GM23248 (cell line): ENCODE data around the gene PANK4. TPM values are rescaled to one million over a fixed set of nuclear protein-coding genes. Genes with fewer than 3 reads are reported as not detected.

Experiments
- DNase-seq: peaks from one replicate; pipeline ENCODE4 v3.0.0-alpha.2; 2015
- H2AFZ ChIP-seq: fragments of 200-600 bp; sonication (generic); 2 replicates; pipeline ENCODE4 v1.6.1; 2016; ENCODE audit warnings: antibody characterized with exemption
- H3F3A ChIP-seq: fragments of 200-600 bp; sonication (generic); 2 replicates; pipeline ENCODE4 v1.6.1; 2016; ENCODE audit warnings: mild to moderate bottlenecking, antibody characterized with exemption, mixed run types; ENCODE audit not compliant: insufficient read depth
- H3K27ac ChIP-seq: fragments of 200-600 bp; sonication (generic); 2 replicates; pipeline ENCODE4 v1.5.1; 2016; ENCODE audit warnings: mild to moderate bottlenecking
- H3K27me3 ChIP-seq: fragments of 200-600 bp; sonication (generic); replicated peaks from 2 replicates; pipeline ENCODE4 v1.6.1; 2016; ENCODE audit warnings: mild to moderate bottlenecking; ENCODE audit not compliant: insufficient read depth
- H3K36me3 ChIP-seq: fragments of 200-600 bp; sonication (generic); 2 replicates; pipeline ENCODE4 v1.6.1; 2016; ENCODE audit warnings: low read depth, mild to moderate bottlenecking
- H3K4me1 ChIP-seq: fragments of 200-600 bp; sonication (generic); 2 replicates; pipeline ENCODE4 v1.6.1; 2016; ENCODE audit warnings: mild to moderate bottlenecking; ENCODE audit not compliant: insufficient read depth
- H3K4me2 ChIP-seq: fragments of 200-600 bp; sonication (generic); one replicate; pipeline ENCODE4 v1.6.1; 2016; ENCODE audit warnings: mild to moderate bottlenecking; ENCODE audit not compliant: unreplicated experiment
- H3K4me3 ChIP-seq: fragments of 200-600 bp; sonication (generic); 2 replicates; pipeline ENCODE4 v1.5.1; 2016; ENCODE audit warnings: mild to moderate bottlenecking
- H3K79me2 ChIP-seq: fragments of 200-600 bp; sonication (generic); 2 replicates; pipeline ENCODE4 v1.6.1; 2016; ENCODE audit warnings: mild to moderate bottlenecking; ENCODE audit not compliant: insufficient read depth
- H3K9ac ChIP-seq: fragments of 200-600 bp; sonication (generic); 2 replicates; pipeline ENCODE4 v1.6.1; 2016; ENCODE audit warnings: mild to moderate bottlenecking
- H3K9me2 ChIP-seq: fragments of 200-600 bp; sonication (generic); 2 replicates; pipeline ENCODE4 v1.6.1; 2016; ENCODE audit warnings: mixed run types, mild to moderate bottlenecking, moderate library complexity; ENCODE audit not compliant: insufficient read depth
- H3K9me3 ChIP-seq: fragments of 200-600 bp; sonication (generic); one replicate; pipeline ENCODE4 v1.6.1; 2017; ENCODE audit warnings: low read depth
- H4K20me1 ChIP-seq: fragments of 200-600 bp; sonication (generic); 2 replicates; pipeline ENCODE4 v1.6.0; 2016; ENCODE audit not compliant: insufficient read depth
- EZH2 ChIP-seq: fragments of 200-600 bp; sonication (generic); IDR thresholded peaks from 2 replicates; pipeline ENCODE4 v1.6.1; 2018; ENCODE audit warnings: antibody characterized with exemption, mild to moderate bottlenecking; ENCODE audit not compliant: insufficient read depth, poor library complexity, severe bottlenecking
- EZH2phosphoT487 ChIP-seq: fragments of 200-600 bp; sonication (generic); IDR thresholded peaks from 2 replicates; pipeline ENCODE4 v1.6.1; 2018; ENCODE audit warnings: antibody characterized with exemption, moderate library complexity, mild to moderate bottlenecking, low read depth; ENCODE audit not compliant: insufficient read depth
- WGBS, 2 experiments: methylation state at CpG; one replicate each; pipeline ENCODE4 v1.1.6; 2015 to 2017; ENCODE audit warnings: low lambda C conversion rate in 2 of 2, low coverage in 1 of 2; ENCODE audit errors: missing lambda C conversion rate in 2 of 2; 5-methylcytosine and 5-hydroxymethylcytosine counted together
- in situ Hi-C: fragments of 300-500 bp; cut with MboI; formaldehyde crosslinking; loops from 2 replicates; pipeline ENCODE4 v1.15.0; 2020
- polyA plus RNA-seq: library from polyadenylated mRNA; unstranded; fragments of >200 nt; fragmentation: Nextera tagmentation; extraction: Ambion mirVana; gene quantifications from 2 replicates; pipeline ENCODE4 v1.2.1, GENCODE V29; 2016
- total RNA-seq: library from RNA; depleted of rRNA; stranded (reverse); fragments of >200 nt; shearing (Covaris generic); gene quantifications from 2 replicates; pipeline ENCODE4 v1.2.3, GENCODE V29; 2014

Gene PANK4
- total and polyA plus RNA-seq, 2 experiments from 2014 or later, result 15.5 to 29.7 TPM

DNA sequence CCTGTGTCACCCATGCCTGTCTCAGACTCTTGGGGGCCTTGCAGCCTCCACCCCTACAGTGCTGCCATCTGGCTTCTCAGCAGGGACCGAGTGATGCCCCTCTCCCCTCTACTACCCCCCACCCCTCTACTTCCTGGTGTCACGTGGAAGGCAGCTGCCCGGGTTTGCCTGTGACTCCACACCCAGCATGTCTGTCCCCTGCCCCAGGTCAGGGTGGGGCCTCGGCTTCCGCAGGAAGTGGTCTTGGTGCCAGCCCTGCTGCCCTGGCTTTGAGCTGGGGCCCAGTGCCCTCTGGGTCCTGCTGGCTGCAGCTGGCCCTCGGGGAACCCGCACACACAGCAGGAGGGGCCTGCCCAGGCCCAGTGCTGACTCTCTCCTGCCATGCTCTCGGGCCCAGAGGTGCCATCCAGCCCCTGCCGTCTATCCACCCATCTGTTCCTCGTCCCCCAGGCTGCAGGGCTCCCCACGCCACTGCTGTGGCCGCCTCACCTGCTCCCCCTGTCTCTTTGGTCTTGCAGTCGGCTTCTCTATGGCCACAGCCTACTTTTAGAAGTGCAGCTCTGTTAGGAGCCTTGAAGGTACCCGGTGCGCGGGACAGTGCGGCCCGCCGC lies 26.3 kb downstream of the PANK4 start:
- no peaks in the 10 kb centered on the region for H3K9me2 ChIP-seq
- no peak overlapping the region for H3K4me2 ChIP-seq
- no peak for DNase-seq
- no peak overlapping the region for H3K9ac ChIP-seq
- H3F3A ChIP-seq, result no peaks in the 10 kb centered on the region
- 17 to 47% methylated on average over 9 to 18 of the region's 19 CpGs for WGBS, 2 experiments
- no peaks in the 10 kb centered on the region for H3K36me3 ChIP-seq
- peaks cover 10% of the 10 kb centered on the region for H3K27me3 ChIP-seq
- H3K27ac ChIP-seq, result no peak overlapping the region
- in situ Hi-C loops, result loop anchor here (25.0 kb wide), 1 partner anchor 313 kb away; the partner anchor contains the start of gene FAAP20
- H2AFZ ChIP-seq, result no peak overlapping the region
- no peaks in the 10 kb centered on the region for H3K9me3 ChIP-seq
- no peaks in the 10 kb centered on the region for H4K20me1 ChIP-seq
- no peaks in the 10 kb centered on the region for H3K79me2 ChIP-seq
- TF ChIP-seq EZH2phosphoT487 (no peak), EZH2 (no peak)
- H3K4me3 ChIP-seq, result no peak overlapping the region
- no peaks in the 10 kb centered on the region for H3K4me1 ChIP-seq

DNA sequence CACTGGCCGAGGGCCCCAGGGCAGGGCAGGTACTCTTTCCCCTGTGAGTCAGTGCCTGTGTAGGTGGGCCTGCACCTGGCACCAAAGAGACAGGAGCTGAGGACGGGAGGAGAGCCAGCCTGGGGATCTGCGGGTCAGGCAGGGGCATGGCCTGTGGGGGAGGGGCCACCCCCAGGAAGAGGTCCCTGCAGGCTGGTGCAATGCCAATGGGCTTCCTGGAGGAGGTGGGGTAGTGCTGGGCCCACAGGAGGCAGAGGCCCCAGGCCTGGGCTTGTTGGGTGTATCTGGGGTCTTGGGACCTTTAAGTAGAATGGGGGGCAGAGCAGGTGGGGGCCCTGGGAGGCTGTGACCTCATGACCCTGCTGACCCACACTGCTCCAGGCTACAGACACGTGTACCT lies 27.1 kb downstream of the PANK4 start:
- H3K4me2 ChIP-seq, result no peak overlapping the region
- no peaks in the 10 kb centered on the region for H4K20me1 ChIP-seq
- no peak for TF ChIP-seq EZH2
- TF ChIP-seq EZH2phosphoT487, result no peak
- no peaks in the 10 kb centered on the region for H3K4me1 ChIP-seq
- H3K9me3 ChIP-seq, result no peaks in the 10 kb centered on the region
- no peaks in the 10 kb centered on the region for H3F3A ChIP-seq
- H2AFZ ChIP-seq, result no peak overlapping the region
- no peak overlapping the region for H3K27ac ChIP-seq
- no peaks in the 10 kb centered on the region for H3K79me2 ChIP-seq
- in situ Hi-C loops, result no loop called here
- H3K27me3 ChIP-seq, result peaks cover 6% of the 10 kb centered on the region
- no peak overlapping the region for H3K4me3 ChIP-seq
- no peaks in the 10 kb centered on the region for H3K36me3 ChIP-seq
- WGBS, 2 experiments, result 48 to 63% methylated on average over 4 of the region's 4 CpGs
- DNase-seq, result no peak
- no peaks in the 10 kb centered on the region for H3K9me2 ChIP-seq
- H3K9ac ChIP-seq, result no peak overlapping the region

DNA sequence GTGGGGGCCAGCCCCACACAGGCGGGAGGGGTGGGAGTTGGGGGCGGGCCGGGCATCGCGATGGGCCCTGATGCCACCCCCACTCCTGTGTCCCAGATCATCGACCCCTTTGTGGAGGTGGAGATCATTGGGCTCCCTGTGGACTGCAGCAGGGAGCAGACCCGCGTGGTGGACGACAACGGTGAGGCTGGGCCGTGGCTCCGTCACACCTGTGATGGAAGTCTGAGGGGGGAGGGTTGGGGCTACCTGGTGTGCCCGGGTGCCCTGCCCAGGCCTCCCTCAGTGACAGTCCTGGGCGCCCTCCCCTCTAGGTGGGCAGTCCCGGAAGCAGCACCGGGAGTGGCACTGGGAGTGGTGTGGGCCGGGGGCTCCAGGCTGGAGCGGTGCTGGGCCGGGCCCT lies 27.7 kb downstream of the PANK4 start:
- Histone ChIP-seq H3K9me2 (no peaks in the 10 kb centered on the region), H3K36me3 (no peaks in the 10 kb centered on the region)

DNA sequence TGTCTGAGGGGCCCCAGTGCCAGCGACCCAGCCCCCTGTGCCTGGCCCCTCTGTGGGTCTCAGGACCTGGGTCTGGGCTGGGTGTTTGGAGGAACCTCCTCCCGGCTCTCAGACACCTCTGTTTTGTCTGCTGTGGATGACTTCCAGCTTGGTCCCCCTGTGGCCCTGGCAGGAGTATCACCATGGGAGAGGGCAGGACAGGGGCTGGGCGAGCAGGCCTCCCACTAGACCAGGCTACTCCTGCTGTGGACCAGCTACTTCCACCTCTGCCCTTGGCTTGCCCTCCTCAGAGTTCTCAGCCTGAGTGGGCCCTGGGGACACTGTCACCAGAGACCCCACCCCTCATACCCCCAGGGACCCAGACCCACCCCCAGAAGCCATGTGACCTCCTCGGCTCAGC lies 28.5 kb downstream of the PANK4 start:
- Histone ChIP-seq H3K27me3 (no peaks in the 10 kb centered on the region; the same call in 1 of the 2 replicates), H3K9me2 (no peaks in the 10 kb centered on the region), H3K9ac (no peak overlapping the region), H2AFZ (no peak overlapping the region), H3K4me2 (no peak overlapping the region), H3K4me1 (no peaks in the 10 kb centered on the region), H3K4me3 (no peak overlapping the region), H4K20me1 (no peaks in the 10 kb centered on the region), H3K79me2 (no peaks in the 10 kb centered on the region), H3F3A (no peaks in the 10 kb centered on the region), H3K27ac (no peak overlapping the region), H3K9me3 (no peaks in the 10 kb centered on the region), H3K36me3 (no peaks in the 10 kb centered on the region)
- in situ Hi-C loops, result no loop called here
- TF ChIP-seq EZH2phosphoT487 (no peak), EZH2 (no peak)
- DNase-seq, result no peak
- 11 to 27% methylated on average over 3 to 4 of the region's 4 CpGs for WGBS, 2 experiments

More for the DNA sequence above, 27.7 kb downstream of the PANK4 start:
- TF ChIP-seq EZH2 (no peak), EZH2phosphoT487 (no peak)
- no peaks in the 10 kb centered on the region for H3K79me2 ChIP-seq
- in situ Hi-C loops, result no loop called here
- DNase-seq, result no peak
- WGBS, 2 experiments, result 62 to 74% methylated on average over 14 to 19 of the region's 19 CpGs
- no peak overlapping the region for H3K27ac ChIP-seq
- no peak overlapping the region for H2AFZ ChIP-seq
- no peaks in the 10 kb centered on the region for H3F3A ChIP-seq
- H3K4me3 ChIP-seq, result no peak overlapping the region
- H3K9me3 ChIP-seq, result no peaks in the 10 kb centered on the region
- no peaks in the 10 kb centered on the region for H4K20me1 ChIP-seq
- H3K4me2 ChIP-seq, result no peak overlapping the region
- peaks cover under 1% of the 10 kb centered on the region; the same call in 1 of the 2 replicates for H3K27me3 ChIP-seq
- H3K4me1 ChIP-seq, result no peaks in the 10 kb centered on the region
- no peak overlapping the region for H3K9ac ChIP-seq

DNA sequence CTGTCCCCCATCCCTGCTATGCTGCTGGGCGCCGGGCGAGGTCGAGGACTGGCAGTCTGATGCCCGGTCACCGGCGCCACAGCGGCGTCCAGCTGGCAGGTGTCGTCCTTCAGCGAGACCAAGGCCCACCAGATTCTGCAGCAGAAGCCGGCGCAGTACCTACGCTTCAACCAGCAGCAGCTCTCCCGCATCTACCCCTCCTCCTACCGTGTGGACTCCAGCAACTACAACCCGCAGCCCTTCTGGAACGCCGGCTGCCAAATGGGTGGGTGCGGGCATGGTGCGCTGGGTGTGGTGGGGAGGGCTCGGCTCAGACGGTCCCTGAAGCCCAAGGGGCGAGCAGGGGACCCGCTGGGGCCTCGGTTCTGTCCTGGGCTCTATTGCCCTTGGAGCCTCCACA lies 29.6 kb downstream of the PANK4 start:
- no peaks in the 10 kb centered on the region for H3F3A ChIP-seq

More for the DNA sequence above, 29.6 kb downstream of the PANK4 start:
- Histone ChIP-seq H3K4me2 (no peak overlapping the region), H3K4me1 (no peaks in the 10 kb centered on the region), H3K9ac (no peak overlapping the region), H2AFZ (no peak overlapping the region), H3K27me3 (peaks cover 7% of the 10 kb centered on the region; the same call in 1 of the 2 replicates), H3K9me2 (no peaks in the 10 kb centered on the region), H3K79me2 (no peaks in the 10 kb centered on the region), H4K20me1 (no peaks in the 10 kb centered on the region), H3K36me3 (no peaks in the 10 kb centered on the region), H3K4me3 (no peak overlapping the region), H3K9me3 (no peaks in the 10 kb centered on the region), H3K27ac (no peak overlapping the region)
- DNase-seq, result no peak
- in situ Hi-C loops, result no loop called here
- 53 to 64% methylated on average over 20 to 26 of the region's 26 CpGs for WGBS, 2 experiments
- no peak for TF ChIP-seq EZH2phosphoT487
- TF ChIP-seq EZH2, result no peak
